Neuronal stem cell (in vitro differentiated cells): ENCODE results near the gene MCF2L2.

ENCODE experiments used
- DNase-seq: peaks from one replicate; pipeline ENCODE4 v3.0.0-alpha.2; 2013; ENCODE audit warnings: low spot score
- H2AFZ ChIP-seq: one replicate; pipeline ENCODE4 v1.6.1; 2013; ENCODE audit warnings: mild to moderate bottlenecking, low read length, inconsistent platforms
- H2AK5ac ChIP-seq: 2 replicates; pipeline ENCODE4 v1.6.1; 2013; ENCODE audit warnings: low read depth, mild to moderate bottlenecking, inconsistent platforms, low read length, moderate library complexity, mixed read lengths
- H2BK120ac ChIP-seq: 2 replicates; pipeline ENCODE4 v1.6.1; 2013; ENCODE audit warnings: low read depth, mild to moderate bottlenecking, inconsistent platforms, low read length, moderate library complexity, mixed read lengths
- H2BK12ac ChIP-seq: one replicate; pipeline ENCODE4 v1.6.1; 2013; ENCODE audit warnings: low read length, inconsistent platforms
- H2BK15ac ChIP-seq: 2 replicates; pipeline ENCODE4 v1.6.1; 2013; ENCODE audit warnings: mild to moderate bottlenecking, low read length, inconsistent platforms, mixed read lengths
- H2BK5ac ChIP-seq: one replicate; pipeline ENCODE4 v1.6.1; 2013; ENCODE audit warnings: inconsistent platforms, mild to moderate bottlenecking, low read length, moderate library complexity
- H3K14ac ChIP-seq: one replicate; pipeline ENCODE4 v1.6.1; 2013; ENCODE audit warnings: low read length, inconsistent platforms
- H3K18ac ChIP-seq: 2 replicates; pipeline ENCODE4 v1.6.1; 2013; ENCODE audit warnings: low read length, inconsistent platforms
- H3K23ac ChIP-seq: 2 replicates; pipeline ENCODE4 v1.6.1; 2013; ENCODE audit warnings: low read depth, mild to moderate bottlenecking, mixed read lengths, low read length, inconsistent platforms; ENCODE audit not compliant: poor library complexity
- H3K27ac ChIP-seq: replicated peaks from 3 replicates; pipeline ENCODE4 v1.5.1; 2013; ENCODE audit warnings: low read length, inconsistent platforms
- H3K27me3 ChIP-seq, 3 experiments: 2 replicates each; pipeline ENCODE4 v1.6.1; 2013; ENCODE audit warnings: low read length in 3 of 3, mild to moderate bottlenecking in 2 of 3, inconsistent platforms in 1 of 3, low read depth in 1 of 3, mixed read lengths in 1 of 3, moderate library complexity in 1 of 3; ENCODE audit not compliant: control insufficient read depth in 3 of 3, insufficient read depth in 3 of 3
- H3K36me3 ChIP-seq, 2 donors: replicated peaks in 1 of 2; 2 replicates each; pipeline ENCODE4 v1.6.1; 2013; ENCODE audit warnings: low read length in 2 of 2; ENCODE audit not compliant: control insufficient read depth in 2 of 2, insufficient read depth in 2 of 2
- H3K4ac ChIP-seq: 2 replicates; pipeline ENCODE4 v1.6.1; 2013; ENCODE audit warnings: inconsistent platforms, mild to moderate bottlenecking, low read length, moderate library complexity
- H3K4me1 ChIP-seq, 2 donors: 1 replicate in 1 of 2; 2 replicates in 1 of 2; pipeline ENCODE4 v1.6.1; 2013; ENCODE audit warnings: low read length in 2 of 2, low read depth in 1 of 2; ENCODE audit not compliant: control insufficient read depth in 2 of 2, insufficient read depth in 1 of 2
- H3K4me2 ChIP-seq: one replicate; pipeline ENCODE4 v1.6.1; 2013; ENCODE audit warnings: mild to moderate bottlenecking, low read length, inconsistent platforms; ENCODE audit not compliant: insufficient read depth, poor library complexity, severe bottlenecking
- H3K4me3 ChIP-seq, 2 donors: 2 replicates each; pipeline ENCODE4 v1.5.1; 2013; ENCODE audit warnings: low read length in 2 of 2, mild to moderate bottlenecking in 2 of 2, inconsistent platforms in 1 of 2, moderate library complexity in 1 of 2
- H3K79me1 ChIP-seq: one replicate; pipeline ENCODE4 v1.6.1; 2013; ENCODE audit warnings: low read depth, mild to moderate bottlenecking, inconsistent platforms, low read length, moderate library complexity
- H3K9ac ChIP-seq: one replicate; pipeline ENCODE4 v1.6.1; 2013; ENCODE audit warnings: mild to moderate bottlenecking, low read depth, low read length, inconsistent platforms; ENCODE audit not compliant: poor library complexity
- H3K9me3 ChIP-seq, 2 donors: replicated peaks in 1 of 2; 2 replicates each; pipeline versions ENCODE3 to v1.6.1; 2013; ENCODE audit warnings: low read length in 2 of 2, mild to moderate bottlenecking in 2 of 2, inconsistent platforms in 1 of 2, low read depth in 1 of 2, mixed read lengths in 1 of 2, moderate library complexity in 1 of 2; ENCODE audit not compliant: control insufficient read depth in 2 of 2, insufficient read depth in 1 of 2
- H4K8ac ChIP-seq: one replicate; pipeline ENCODE4 v1.6.1; 2013; ENCODE audit warnings: low read depth, mild to moderate bottlenecking, inconsistent platforms, low read length, moderate library complexity
- H4K91ac ChIP-seq: one replicate; pipeline ENCODE4 v1.6.1; 2013; ENCODE audit warnings: low read length, low read depth, mild to moderate bottlenecking, inconsistent platforms; ENCODE audit not compliant: poor library complexity
- WGBS, 2 donors: extraction: QIAGEN DNeasy Blood & Tissue Kit; methylation state at CpG; one replicate each; pipeline ENCODE4 v1.1.7; 2013; ENCODE audit warnings: missing lambda C conversion rate in 2 of 2, mixed read lengths in 1 of 2; ENCODE audit not compliant: insufficient read length in 2 of 2, insufficient replicate concordance in 1 of 2; ENCODE audit errors: extremely low coverage in 2 of 2; 5-methylcytosine and 5-hydroxymethylcytosine counted together

Gene MCF2L2

GRCh38 chr3:183312433-183312832 lies 116.0 kb downstream of the MCF2L2 start:
- H2BK12ac ChIP-seq, result no peak overlapping the region
- H3K4me1 ChIP-seq, result peaks cover 2% of the 10 kb centered on the region in 2 donors
- H2BK120ac ChIP-seq, result no peak overlapping the region
- H3K36me3 ChIP-seq, result no peaks in the 10 kb centered on the region
- H3K9ac ChIP-seq, result no peak overlapping the region
- H3K27me3 ChIP-seq, result peaks cover 0 to 6% (median 0%) of the 10 kb centered on the region in 3 experiments
- no peak overlapping the region for H3K14ac ChIP-seq
- H3K18ac ChIP-seq, result no peak overlapping the region
- no peak overlapping the region for H3K4me3 ChIP-seq
- no peak overlapping the region for H2BK5ac ChIP-seq
- H3K23ac ChIP-seq, result no peak overlapping the region
- DNase-seq, result no peak
- no peak overlapping the region for H3K4me2 ChIP-seq
- H2BK15ac ChIP-seq, result no peak overlapping the region
- H2AFZ ChIP-seq, result no peak overlapping the region
- H3K9me3 ChIP-seq, result no peaks in the 10 kb centered on the region
- WGBS, 2 donors, result no CpG with 5 or more reads among the region's 2 CpGs
- no peaks in the 10 kb centered on the region for H3K79me1 ChIP-seq
- no peak overlapping the region for H4K91ac ChIP-seq
- no peak overlapping the region for H2AK5ac ChIP-seq
- H4K8ac ChIP-seq, result no peak overlapping the region
- no peak overlapping the region for H3K27ac ChIP-seq
- H3K4ac ChIP-seq, result no peak overlapping the region

- no peak for DNase-seq
- no peak overlapping the region for H2BK15ac ChIP-seq
- no CpG with 5 or more reads among the region's 3 CpGs for WGBS, 2 donors
These were observed 117.5 kb downstream of the MCF2L2 start for GRCh38 chr3:183310936-183311335.

GRCh38 chr3:183309276-183309675 lies 119.1 kb downstream of the MCF2L2 start:
- no peak overlapping the region for H4K8ac ChIP-seq
- H3K79me1 ChIP-seq, result no peaks in the 10 kb centered on the region
- H3K4ac ChIP-seq, result no peak overlapping the region
- H3K18ac ChIP-seq, result no peak overlapping the region
- H4K91ac ChIP-seq, result no peak overlapping the region
- no peaks in the 10 kb centered on the region for H3K36me3 ChIP-seq
- DNase-seq, result no peak
- H2AFZ ChIP-seq, result no peak overlapping the region
- no peaks in the 10 kb centered on the region for H3K9me3 ChIP-seq
- H2BK15ac ChIP-seq, result no peak overlapping the region
- no peak overlapping the region for H2AK5ac ChIP-seq
- no peak overlapping the region for H3K9ac ChIP-seq
- H3K23ac ChIP-seq, result no peak overlapping the region
- H3K4me2 ChIP-seq, result no peak overlapping the region
- no peak overlapping the region for H3K27ac ChIP-seq
- no peak overlapping the region for H2BK5ac ChIP-seq
- peaks cover 0 to 6% (median 0%) of the 10 kb centered on the region in 3 experiments for H3K27me3 ChIP-seq
- no peak overlapping the region for H2BK120ac ChIP-seq
- no CpG with 5 or more reads among the region's 5 CpGs for WGBS, 2 donors
- no peak overlapping the region for H3K4me3 ChIP-seq
- H2BK12ac ChIP-seq, result no peak overlapping the region
- H3K4me1 ChIP-seq, result peaks cover 2 to 4% of the 10 kb centered on the region in 2 donors
- H3K14ac ChIP-seq, result no peak overlapping the region

More at GRCh38 chr3:183310936-183311335, 117.5 kb downstream of the MCF2L2 start:
- H3K9me3 ChIP-seq, result no peaks in the 10 kb centered on the region
- no peak overlapping the region for H3K27ac ChIP-seq
- no peaks in the 10 kb centered on the region for H3K36me3 ChIP-seq
- H3K4me3 ChIP-seq, result no peak overlapping the region
- H3K79me1 ChIP-seq, result no peaks in the 10 kb centered on the region
- no peak overlapping the region for H3K4me2 ChIP-seq
- H3K14ac ChIP-seq, result no peak overlapping the region
- H3K4ac ChIP-seq, result no peak overlapping the region
- H3K9ac ChIP-seq, result no peak overlapping the region
- no peak overlapping the region for H2AFZ ChIP-seq
- no peak overlapping the region for H2AK5ac ChIP-seq
- H3K27me3 ChIP-seq, result peaks cover 0 to 6% (median 0%) of the 10 kb centered on the region in 3 experiments
- H3K4me1 ChIP-seq, result peaks cover 2 to 4% of the 10 kb centered on the region in 2 donors
- no peak overlapping the region for H3K23ac ChIP-seq
- no peak overlapping the region for H3K18ac ChIP-seq
- no peak overlapping the region for H2BK120ac ChIP-seq
- H2BK5ac ChIP-seq, result no peak overlapping the region
- no peak overlapping the region for H4K8ac ChIP-seq
- H2BK12ac ChIP-seq, result no peak overlapping the region
- no peak overlapping the region for H4K91ac ChIP-seq

- H3K4me1 ChIP-seq, result peaks cover 1 to 3% of the 10 kb centered on the region in 2 donors
- H4K91ac ChIP-seq, result no peak overlapping the region
- H3K18ac ChIP-seq, result no peak overlapping the region
- H3K14ac ChIP-seq, result no peak overlapping the region
- H3K9me3 ChIP-seq, result no peaks in the 10 kb centered on the region
- no peak overlapping the region for H4K8ac ChIP-seq
- no peak overlapping the region for H2AK5ac ChIP-seq
- H3K36me3 ChIP-seq, result no peaks in the 10 kb centered on the region
- H2AFZ ChIP-seq, result no peak overlapping the region
- H3K23ac ChIP-seq, result no peak overlapping the region
- no peak overlapping the region for H2BK15ac ChIP-seq
- no peak overlapping the region for H2BK5ac ChIP-seq
- DNase-seq, result no peak
- H3K79me1 ChIP-seq, result no peaks in the 10 kb centered on the region
- H3K27ac ChIP-seq, result no peak overlapping the region
- no CpG with 5 or more reads among the region's 5 CpGs for WGBS, 2 donors
- H2BK120ac ChIP-seq, result no peak overlapping the region
- H3K9ac ChIP-seq, result no peak overlapping the region
- no peak overlapping the region for H3K4me3 ChIP-seq
- no peak overlapping the region for H2BK12ac ChIP-seq
- H3K4me2 ChIP-seq, result no peak overlapping the region
- H3K27me3 ChIP-seq, result peaks cover 0 to 6% (median 0%) of the 10 kb centered on the region in 3 experiments
- no peak overlapping the region for H3K4ac ChIP-seq
These were observed 119.7 kb downstream of the MCF2L2 start for GRCh38 chr3:183308751-183309150.
